ENCODE measurements around the gene KRT38. TPM values are rescaled to one million over a fixed set of nuclear protein-coding genes. Genes with fewer than 3 reads are reported as not detected.

The KRT38 gene
- total RNA-seq, 4 donors from 2014 or later, result not detected

DNA sequence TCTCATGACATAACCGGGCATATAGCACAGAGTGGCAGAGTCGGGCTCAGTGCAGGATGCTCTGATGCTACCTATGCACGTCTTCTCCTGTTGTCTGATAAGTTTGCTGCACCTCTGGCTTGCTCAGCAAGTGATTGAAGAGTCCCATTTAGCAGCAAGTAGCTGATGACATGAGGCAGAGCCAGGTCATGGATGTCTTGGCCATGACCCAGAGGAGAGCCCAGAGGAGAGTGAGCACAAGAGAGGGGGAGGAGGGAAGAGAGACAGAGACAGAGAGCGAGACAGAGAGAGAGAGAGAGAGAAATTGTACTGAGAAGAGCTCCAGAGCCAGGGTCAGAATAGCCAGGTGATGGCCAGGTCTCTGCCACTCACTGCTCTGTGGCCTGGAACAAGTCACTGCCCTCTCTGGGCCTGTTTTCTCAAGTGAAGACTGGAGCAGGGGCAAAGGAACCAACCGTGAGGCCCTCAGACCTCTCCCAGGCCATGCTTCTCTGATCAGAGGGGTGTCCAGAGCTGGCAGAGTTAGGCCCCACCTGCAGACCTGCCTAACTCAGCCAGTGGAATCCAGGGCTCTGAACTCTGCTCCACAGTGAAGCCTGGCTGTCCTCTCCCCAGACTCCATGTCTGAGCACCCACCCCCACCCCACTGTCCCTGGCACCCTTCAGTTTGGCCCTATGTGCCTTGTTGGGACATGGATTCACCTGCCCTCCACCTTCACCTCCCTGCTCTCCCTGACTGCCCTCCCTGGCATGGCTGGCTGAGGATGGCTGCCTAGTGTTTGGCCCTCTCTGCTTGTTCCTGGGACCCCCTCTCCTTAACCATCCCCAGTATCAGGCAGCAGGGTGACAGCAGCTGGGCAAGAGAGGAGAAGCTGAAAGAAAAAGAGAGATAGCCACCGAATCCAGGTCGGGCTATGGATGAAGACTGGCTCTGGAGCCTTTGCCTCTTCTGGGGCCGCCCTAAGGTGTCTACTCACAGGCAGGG lies 44.4 kb upstream of the KRT38 start:
- no peak for DNase-seq (ENCODE audit: low spot score in 2 of 2)
- Histone ChIP-seq H3K4me1 (no peaks in the 10 kb centered on the region), H3K27me3 (no peaks in the 10 kb centered on the region), H3K27ac (no peak overlapping the region), H3K4me3 (no peak overlapping the region), H3K36me3 (no peaks in the 10 kb centered on the region), H3K9me3 (no peaks in the 10 kb centered on the region)
- WGBS, 2 donors, result 79 to 82% methylated on average over 8 of the region's 8 CpGs
- TF ChIP-seq, protein P1, sequence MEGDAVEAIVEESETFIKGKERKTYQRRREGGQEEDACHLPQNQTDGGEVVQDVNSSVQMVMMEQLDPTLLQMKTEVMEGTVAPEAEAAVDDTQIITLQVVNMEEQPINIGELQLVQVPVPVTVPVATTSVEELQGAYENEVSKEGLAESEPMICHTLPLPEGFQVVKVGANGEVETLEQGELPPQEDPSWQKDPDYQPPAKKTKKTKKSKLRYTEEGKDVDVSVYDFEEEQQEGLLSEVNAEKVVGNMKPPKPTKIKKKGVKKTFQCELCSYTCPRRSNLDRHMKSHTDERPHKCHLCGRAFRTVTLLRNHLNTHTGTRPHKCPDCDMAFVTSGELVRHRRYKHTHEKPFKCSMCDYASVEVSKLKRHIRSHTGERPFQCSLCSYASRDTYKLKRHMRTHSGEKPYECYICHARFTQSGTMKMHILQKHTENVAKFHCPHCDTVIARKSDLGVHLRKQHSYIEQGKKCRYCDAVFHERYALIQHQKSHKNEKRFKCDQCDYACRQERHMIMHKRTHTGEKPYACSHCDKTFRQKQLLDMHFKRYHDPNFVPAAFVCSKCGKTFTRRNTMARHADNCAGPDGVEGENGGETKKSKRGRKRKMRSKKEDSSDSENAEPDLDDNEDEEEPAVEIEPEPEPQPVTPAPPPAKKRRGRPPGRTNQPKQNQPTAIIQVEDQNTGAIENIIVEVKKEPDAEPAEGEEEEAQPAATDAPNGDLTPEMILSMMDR (IDR thresholded peaks at IDR 0.05), result no peak
- TF ChIP-seq EP300 (IDR thresholded peaks at IDR 0.05), result no peak
- no peak for TF ChIP-seq POLR2A (IDR thresholded peaks at IDR 0.05)

DNA sequence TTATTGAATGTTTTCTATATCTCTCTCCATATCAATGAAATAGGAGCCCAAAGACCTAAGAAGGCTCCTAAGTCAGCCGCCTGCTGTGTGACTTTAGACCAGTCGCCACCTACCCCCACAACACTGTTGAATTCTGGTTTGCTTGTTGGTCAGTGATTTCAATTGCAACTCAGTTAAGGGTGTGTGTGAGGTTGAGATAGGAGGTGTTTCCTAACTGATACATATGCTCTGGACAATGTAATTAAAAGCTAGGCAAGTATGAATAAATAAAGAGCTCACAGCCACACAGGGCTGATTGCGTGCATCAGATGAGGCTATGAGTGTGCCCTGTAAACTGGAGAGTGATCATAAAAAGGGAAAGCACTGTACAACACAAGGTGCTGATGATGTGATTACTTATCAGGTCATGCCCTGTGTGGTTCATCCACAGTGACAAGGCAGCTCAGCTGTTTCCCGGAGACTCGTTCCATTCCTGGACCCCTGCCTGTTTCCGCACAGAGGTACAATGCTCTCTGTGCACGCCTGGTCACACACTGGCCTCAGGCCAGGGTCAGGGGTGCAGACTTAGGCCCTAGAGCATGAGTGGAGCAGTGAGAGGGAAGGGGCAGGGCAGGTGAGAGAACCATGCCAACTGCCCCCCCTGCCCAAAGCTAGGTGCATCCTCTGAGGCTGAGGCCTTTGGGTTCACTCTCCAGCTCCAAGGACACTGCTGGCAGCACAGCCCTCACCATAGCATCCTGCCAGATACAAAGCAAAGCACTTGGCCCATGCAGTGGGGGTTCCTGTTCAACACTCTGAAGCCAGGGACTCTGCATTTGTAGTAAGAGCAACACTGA lies 43.4 kb upstream of the KRT38 start:
- Histone ChIP-seq H3K4me3 (no peak overlapping the region), H3K27me3 (no peaks in the 10 kb centered on the region), H3K9me3 (no peaks in the 10 kb centered on the region), H3K36me3 (no peaks in the 10 kb centered on the region), H3K27ac (no peak overlapping the region), H3K4me1 (no peaks in the 10 kb centered on the region)
- 69 to 82% methylated on average over 7 of the region's 7 CpGs for WGBS, 2 donors
- DNase-seq (ENCODE audit: low spot score in 2 of 2), result no peak
- no peak for TF ChIP-seq POLR2A (IDR thresholded peaks at IDR 0.05)
- TF ChIP-seq EP300 (IDR thresholded peaks at IDR 0.05), result no peak
- TF ChIP-seq, protein P1 (IDR thresholded peaks at IDR 0.05), result no peak

DNA sequence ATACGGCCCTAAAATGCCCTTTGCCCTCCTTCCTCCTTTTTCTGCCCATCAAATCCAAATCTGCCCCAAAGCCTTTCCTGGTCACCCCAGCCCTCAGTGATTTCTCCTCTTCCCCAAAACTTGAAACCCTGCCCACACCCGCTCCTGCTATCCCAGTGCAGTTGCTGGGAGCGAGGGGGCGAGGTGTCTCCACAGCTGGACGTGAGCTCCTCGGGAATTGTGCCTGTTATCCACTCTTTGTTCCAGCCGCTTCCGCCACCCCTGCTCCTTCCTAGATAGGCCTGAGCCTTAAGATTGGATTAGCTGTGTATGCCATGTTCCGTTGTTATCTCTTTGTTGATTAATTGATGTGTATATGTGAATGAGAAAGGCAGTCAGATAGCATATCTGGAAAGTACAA lies 42.7 kb upstream of the KRT38 start:
- 75 to 76% methylated on average over 9 of the region's 9 CpGs for WGBS, 2 donors
- H3K4me3 ChIP-seq, result no peak overlapping the region
- H3K27ac ChIP-seq, result no peak overlapping the region
- TF ChIP-seq EP300 (IDR thresholded peaks at IDR 0.05) (no peak), POLR2A (IDR thresholded peaks at IDR 0.05) (no peak)
- H3K27me3 ChIP-seq, result no peaks in the 10 kb centered on the region
- H3K36me3 ChIP-seq, result no peaks in the 10 kb centered on the region
- DNase-seq (ENCODE audit: low spot score in 2 of 2), result no peak
- no peaks in the 10 kb centered on the region for H3K4me1 ChIP-seq
- H3K9me3 ChIP-seq, result no peaks in the 10 kb centered on the region

DNA sequence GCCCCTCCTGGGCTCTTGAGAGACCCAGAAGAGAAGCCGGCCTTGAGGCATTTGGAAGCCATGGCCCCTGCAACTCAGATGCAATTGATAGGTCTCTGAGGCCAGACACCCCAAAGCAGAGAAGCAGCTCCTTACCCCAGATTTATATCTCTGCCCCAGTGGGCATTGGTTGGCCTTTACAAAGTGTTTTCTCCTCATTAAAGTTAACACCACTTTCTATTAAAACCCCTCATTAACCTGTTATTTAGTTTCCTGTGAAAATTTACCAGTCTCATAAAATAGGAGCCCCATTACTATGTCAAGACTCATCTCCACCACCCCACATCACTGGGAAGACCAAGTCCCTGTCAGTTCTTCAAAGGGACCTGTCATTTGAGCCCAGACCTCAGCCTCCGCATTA lies 40.3 kb upstream of the KRT38 start, which contains the start of gene KRT35:
Gene KRT35 (minus strand): TSS at position 116 of the 400 bp plus-strand sequence. CDS start 54 bp downstream, at position 62.
- TF ChIP-seq, protein P1 (IDR thresholded peaks at IDR 0.05), result no peak
- TF ChIP-seq EP300 (IDR thresholded peaks at IDR 0.05) (no peak), POLR2A (IDR thresholded peaks at IDR 0.05) (no peak)
- DNase-seq (ENCODE audit: low spot score in 2 of 2), result no peak
- Histone ChIP-seq H3K4me3 (no peak within 1 kb of the TSS), H3K27ac (no peak within 1 kb of the TSS), H3K27me3 (no peaks in the 10 kb centered on the region), H3K9me3 (no peaks in the 10 kb centered on the region), H3K4me1 (no peaks in the 10 kb centered on the region), H3K36me3 (no peaks in the 10 kb centered on the region)
- 92% methylated on average over 1 to 2 of the region's 2 CpGs for WGBS, 2 donors

DNA sequence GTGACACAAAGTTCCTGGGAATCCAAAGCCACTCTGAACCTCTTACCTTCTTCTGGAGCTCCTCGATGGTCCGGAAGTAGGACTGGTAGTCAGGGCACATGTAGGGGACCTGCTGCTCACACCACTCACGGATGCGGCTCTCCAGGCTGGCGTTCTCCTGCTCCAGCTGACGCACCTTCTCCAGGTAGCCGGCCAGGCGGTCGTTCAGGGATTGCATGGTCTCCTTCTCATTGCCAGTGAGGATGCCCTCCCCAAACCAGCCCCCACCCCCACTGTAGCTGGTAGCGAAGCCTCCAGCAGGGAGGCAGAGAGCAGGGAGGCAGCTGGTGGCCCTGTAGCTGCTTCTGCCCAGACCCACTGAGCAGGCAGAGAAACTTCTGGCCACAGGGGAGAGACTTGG lies 39.8 kb upstream of the KRT38 start:
- TF ChIP-seq, protein P1 (IDR thresholded peaks at IDR 0.05), result no peak
- TF ChIP-seq EP300 (IDR thresholded peaks at IDR 0.05) (no peak), POLR2A (IDR thresholded peaks at IDR 0.05) (no peak)
- no peak overlapping the region for H3K4me3 ChIP-seq
- WGBS, 2 donors, result 98% methylated on average over 9 to 10 of the region's 10 CpGs
- no peak overlapping the region for H3K27ac ChIP-seq
- H3K4me1 ChIP-seq, result no peaks in the 10 kb centered on the region
- H3K27me3 ChIP-seq, result no peaks in the 10 kb centered on the region
- H3K9me3 ChIP-seq, result no peaks in the 10 kb centered on the region
- no peak for DNase-seq (ENCODE audit: low spot score in 2 of 2)
- H3K36me3 ChIP-seq, result no peaks in the 10 kb centered on the region

Data from tibial nerve (tissue), 4 donors.